T-helper 1 cell treated with Interleukin-12 subunit alpha and Interleukin-12 subunit beta and Interleukin-4 antibody, amounts not matched to agents 30 μg/mL and 1 μg/mL, for 36 hours (primary cell): ENCODE measurements around the gene UBTF.

ENCODE experiments used
- H3K27ac Mint-ChIP-seq: one replicate; pipeline ENCODE4 v1.8.0; 2021; ENCODE audit warnings: mild to moderate bottlenecking, mixed read lengths
- H3K27me3 Mint-ChIP-seq: one replicate; pipeline ENCODE4 v1.8.0; 2021; ENCODE audit warnings: low read depth, mixed read lengths
- H3K36me3 Mint-ChIP-seq: one replicate; pipeline ENCODE4 v1.8.0; 2021; ENCODE audit warnings: low read depth, mixed read lengths
- H3K4me1 Mint-ChIP-seq: one replicate; pipeline ENCODE4 v1.8.0; 2021; ENCODE audit warnings: low read depth, mixed read lengths
- H3K4me3 Mint-ChIP-seq: one replicate; pipeline ENCODE4 v1.8.0; 2021; ENCODE audit warnings: mild to moderate bottlenecking, moderate library complexity, mixed read lengths
- H3K9me3 Mint-ChIP-seq: one replicate; pipeline ENCODE4 v1.8.0; 2021; ENCODE audit warnings: mixed read lengths

UBTF gene

GRCh38 chr17:44186307-44187130 is 33.0 kb downstream of the UBTF start, which contains the start of gene TMUB2:
TMUB2 (plus strand) TSS chr17:44186972; CDS start chr17:44187709, 737 bp downstream.
- Mint-ChIP-seq H3K4me1 (peaks cover 36% of the 10 kb centered on the region), H3K27ac (peak within 1 kb of the TSS; percentile 99), H3K9me3 (no peaks in the 10 kb centered on the region), H3K4me3 (peak within 1 kb of the TSS; percentile 99), H3K27me3 (no peaks in the 10 kb centered on the region), H3K36me3 (peaks cover 23% of the 10 kb centered on the region)

DNA sequence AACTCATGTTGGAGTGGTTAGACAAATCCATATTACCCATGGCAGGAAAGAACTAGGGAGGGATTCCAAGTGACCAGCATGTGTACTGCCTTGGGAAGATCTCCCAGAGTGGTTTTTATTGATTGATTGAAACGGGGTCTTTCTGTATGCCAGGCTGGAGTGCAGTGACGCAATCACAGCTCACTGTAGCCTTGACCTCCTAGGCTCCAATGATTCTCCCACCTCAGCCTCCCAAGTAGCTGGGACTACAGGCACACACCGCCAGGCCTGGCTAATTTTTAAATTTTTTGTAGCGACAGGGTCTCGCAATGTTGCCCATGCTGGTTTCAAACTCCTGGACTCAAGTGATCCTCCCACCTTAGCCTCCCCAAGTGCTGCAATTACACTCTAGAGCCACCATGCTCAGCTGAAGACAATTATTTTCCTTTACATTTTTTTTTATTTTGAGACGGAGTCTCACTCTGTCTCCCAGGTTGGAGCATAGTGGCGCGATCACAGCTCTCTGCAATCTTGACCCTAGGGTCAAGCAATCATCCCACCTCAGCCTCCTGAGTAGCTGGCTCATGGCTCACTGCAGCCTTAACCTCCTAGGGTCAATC is 35.2 kb downstream of the UBTF start:
- H3K27ac Mint-ChIP-seq, result no peak overlapping the region

DNA sequence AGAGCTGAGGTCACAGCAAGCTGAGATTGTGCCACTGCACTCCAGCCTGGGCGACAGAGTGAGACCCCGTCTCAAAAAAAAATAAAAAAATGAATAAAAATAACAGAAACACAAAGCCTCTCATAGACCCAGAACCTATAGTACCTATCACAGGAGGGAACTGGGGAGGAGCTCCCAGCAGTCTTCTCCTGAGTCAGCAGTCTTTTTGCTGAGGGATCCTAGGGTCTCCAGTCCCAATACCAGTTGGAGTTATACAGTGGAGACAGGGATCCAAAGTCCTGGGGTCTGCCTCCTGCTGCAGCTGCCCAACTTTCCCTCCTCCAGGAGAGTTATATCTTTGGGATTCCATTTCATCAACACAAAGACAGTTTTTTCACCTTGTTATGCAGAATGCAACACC is 36.5 kb downstream of the UBTF start:
- H3K9me3 Mint-ChIP-seq, result no peaks in the 10 kb centered on the region
- no peaks in the 10 kb centered on the region for H3K27me3 Mint-ChIP-seq
- H3K27ac Mint-ChIP-seq, result no peak overlapping the region
- peaks cover 30% of the 10 kb centered on the region for H3K4me1 Mint-ChIP-seq
- no peak overlapping the region for H3K4me3 Mint-ChIP-seq
- peaks cover 17% of the 10 kb centered on the region for H3K36me3 Mint-ChIP-seq

More for the DNA sequence above, 35.2 kb downstream of the UBTF start:
- H3K36me3 Mint-ChIP-seq, result peaks cover 12% of the 10 kb centered on the region
- no peaks in the 10 kb centered on the region for H3K9me3 Mint-ChIP-seq
- no peaks in the 10 kb centered on the region for H3K27me3 Mint-ChIP-seq
- H3K4me1 Mint-ChIP-seq, result peaks cover 36% of the 10 kb centered on the region
- no peak overlapping the region for H3K4me3 Mint-ChIP-seq

DNA sequence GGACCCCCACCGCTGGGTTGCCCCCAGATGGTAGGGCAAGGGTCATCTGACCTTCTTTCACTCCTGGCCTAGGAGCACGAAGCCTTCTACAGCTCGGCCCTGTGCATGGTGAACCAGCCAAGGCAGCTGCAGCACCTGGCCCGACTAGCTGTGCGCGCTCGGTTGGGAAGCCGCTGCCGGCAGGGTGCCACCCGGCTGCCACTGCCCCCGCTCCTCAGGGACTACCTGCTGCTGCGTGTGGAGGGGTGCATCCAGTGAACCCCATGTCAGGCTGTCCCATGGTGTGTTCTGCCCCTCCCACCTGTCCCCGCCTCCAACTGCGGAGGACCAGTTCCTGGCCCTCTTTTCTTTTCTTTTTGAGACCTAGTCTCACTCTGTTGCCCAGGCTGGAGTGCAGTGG is 41.3 kb downstream of the UBTF start:
- Mint-ChIP-seq H3K4me3 (no peak overlapping the region), H3K36me3 (peaks cover 25% of the 10 kb centered on the region), H3K27ac (no peak overlapping the region), H3K27me3 (no peaks in the 10 kb centered on the region), H3K9me3 (no peaks in the 10 kb centered on the region), H3K4me1 (peaks cover 5% of the 10 kb centered on the region)

GRCh38 chr17:44177640-44178039 is 41.8 kb downstream of the UBTF start:
- Mint-ChIP-seq H3K4me3 (no peak overlapping the region), H3K9me3 (no peaks in the 10 kb centered on the region), H3K36me3 (peaks cover 25% of the 10 kb centered on the region), H3K27ac (no peak overlapping the region), H3K4me1 (peaks cover 5% of the 10 kb centered on the region), H3K27me3 (no peaks in the 10 kb centered on the region)

DNA sequence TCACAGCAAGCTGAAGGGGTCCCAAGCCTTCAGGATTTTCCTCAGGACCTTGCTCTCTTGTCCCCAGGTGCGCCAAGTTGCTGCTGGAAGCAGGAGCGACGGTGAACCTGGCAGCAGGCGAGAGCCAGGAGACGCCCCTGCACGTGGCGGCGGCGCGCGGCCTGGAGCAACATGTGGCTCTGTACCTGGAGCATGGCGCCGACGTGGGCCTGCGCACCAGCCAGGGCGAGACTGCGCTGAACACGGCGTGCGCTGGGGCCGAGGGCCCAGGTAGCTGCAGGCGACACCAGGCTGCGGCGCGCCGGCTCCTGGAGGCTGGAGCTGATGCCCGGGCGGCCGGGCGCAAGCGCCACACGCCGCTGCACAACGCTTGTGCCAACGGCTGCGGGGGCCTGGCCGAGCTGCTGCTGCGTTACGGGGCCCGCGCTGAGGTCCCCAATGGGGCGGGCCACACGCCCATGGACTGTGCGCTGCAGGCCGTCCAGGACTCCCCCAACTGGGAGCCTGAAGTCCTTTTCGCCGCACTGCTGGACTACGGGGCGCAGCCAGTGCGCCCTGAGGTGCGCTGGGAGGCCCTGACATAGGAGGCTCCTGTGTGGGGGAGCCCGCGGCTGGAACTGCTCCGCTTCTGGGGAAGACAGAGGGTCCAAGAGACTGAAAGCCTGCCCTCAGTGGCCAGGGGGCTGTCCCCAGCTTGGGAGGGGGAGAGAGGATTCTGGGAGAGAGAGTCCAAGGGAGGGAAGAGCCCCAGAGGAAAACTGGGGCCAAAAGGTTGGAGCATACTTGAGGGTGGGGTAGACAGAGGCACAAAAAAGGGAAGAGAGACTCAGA is 42.6 kb downstream of the UBTF start:
- H3K9me3 Mint-ChIP-seq, result no peaks in the 10 kb centered on the region
- no peaks in the 10 kb centered on the region for H3K27me3 Mint-ChIP-seq
- H3K4me3 Mint-ChIP-seq, result no peak overlapping the region
- H3K36me3 Mint-ChIP-seq, result peaks cover 22% of the 10 kb centered on the region
- H3K27ac Mint-ChIP-seq, result no peak overlapping the region
- H3K4me1 Mint-ChIP-seq, result peaks cover 2% of the 10 kb centered on the region

DNA sequence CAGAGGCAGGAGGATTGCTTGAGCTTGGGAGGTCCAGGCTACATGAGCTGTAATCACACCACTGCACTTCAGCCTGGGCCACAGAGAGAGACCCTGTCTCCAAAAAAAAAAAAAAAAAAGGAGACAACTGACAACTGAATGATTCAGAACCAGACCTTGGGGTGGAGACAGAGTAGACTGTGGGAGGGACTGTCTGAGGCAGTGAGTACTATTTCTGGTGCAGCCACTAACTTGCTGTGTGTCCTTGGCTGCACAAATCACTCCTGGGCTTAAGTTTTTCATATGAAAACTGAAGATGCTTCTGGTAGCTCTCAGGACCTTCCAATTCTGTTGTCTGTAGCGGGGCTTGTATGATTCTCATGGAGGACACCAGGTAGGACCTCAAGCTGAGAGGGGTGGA is 43.2 kb downstream of the UBTF start:
- H3K9me3 Mint-ChIP-seq, result no peaks in the 10 kb centered on the region
- H3K27ac Mint-ChIP-seq, result no peak overlapping the region
- H3K27me3 Mint-ChIP-seq, result no peaks in the 10 kb centered on the region
- peaks cover 19% of the 10 kb centered on the region for H3K36me3 Mint-ChIP-seq
- no peak overlapping the region for H3K4me3 Mint-ChIP-seq
- H3K4me1 Mint-ChIP-seq, result no peaks in the 10 kb centered on the region

- H3K4me1 Mint-ChIP-seq, result peaks cover 1% of the 10 kb centered on the region
- H3K9me3 Mint-ChIP-seq, result no peaks in the 10 kb centered on the region
- H3K4me3 Mint-ChIP-seq, result no peak overlapping the region
- peak overlapping the region; percentile 15 for H3K27ac Mint-ChIP-seq
- H3K27me3 Mint-ChIP-seq, result no peaks in the 10 kb centered on the region
- peaks cover 19% of the 10 kb centered on the region for H3K36me3 Mint-ChIP-seq
These were observed 45.0 kb downstream of the UBTF start for GRCh38 chr17:44174427-44174826.

DNA sequence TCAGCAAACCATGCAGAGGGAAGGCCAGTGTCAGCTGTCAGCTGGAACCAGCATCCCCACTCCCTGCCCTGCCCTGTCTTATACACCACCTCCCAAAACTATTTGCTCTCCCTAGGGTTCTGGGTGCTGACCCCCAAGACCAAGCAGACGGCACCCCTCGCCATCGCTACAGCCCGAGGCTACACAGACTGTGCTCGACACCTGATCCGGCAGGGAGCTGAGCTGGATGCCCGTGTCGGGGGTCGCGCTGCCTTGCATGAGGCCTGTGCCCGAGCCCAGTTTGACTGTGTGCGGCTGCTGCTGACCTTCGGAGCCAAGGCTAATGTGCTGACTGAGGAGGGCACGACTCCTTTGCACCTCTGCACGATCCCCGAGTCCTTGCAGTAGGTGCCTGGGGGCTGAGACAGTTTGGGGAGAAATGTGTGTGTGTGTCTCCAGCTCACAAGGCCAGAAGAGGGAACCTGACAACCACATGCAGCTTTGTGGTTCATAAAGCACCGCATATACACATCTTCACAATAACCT is 47.5 kb downstream of the UBTF start:
- Mint-ChIP-seq H3K4me3 (no peak overlapping the region), H3K4me1 (peaks cover 10% of the 10 kb centered on the region), H3K9me3 (no peaks in the 10 kb centered on the region), H3K27me3 (no peaks in the 10 kb centered on the region), H3K36me3 (peaks cover 12% of the 10 kb centered on the region), H3K27ac (no peak overlapping the region)

GRCh38 chr17:44170499-44171201 is 48.8 kb downstream of the UBTF start, which contains the start of gene ASB16:
ASB16 (plus strand) TSS chr17:44170704; CDS start chr17:44170790, 86 bp downstream.
- no peak within 1 kb of the TSS for H3K4me3 Mint-ChIP-seq

DNA sequence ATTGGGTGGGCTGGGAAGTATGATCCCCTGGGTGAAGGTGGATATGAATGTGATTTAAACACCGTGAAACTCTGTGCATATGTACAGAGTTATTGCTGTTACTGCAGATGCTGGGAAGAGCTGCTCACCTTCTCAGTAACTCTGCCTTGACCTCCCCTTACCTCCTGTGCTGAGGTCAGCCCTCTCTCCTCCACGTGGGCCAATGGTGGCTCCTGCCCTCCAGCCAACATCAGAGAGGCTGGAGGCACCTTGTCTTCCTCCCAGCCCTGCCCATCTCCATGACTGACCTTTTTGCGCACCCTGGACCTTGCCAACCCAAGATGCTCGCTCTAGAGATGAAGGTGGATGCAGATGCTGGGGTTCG is 49.4 kb downstream of the UBTF start:
- Mint-ChIP-seq H3K4me3 (no peak overlapping the region), H3K27ac (peak overlapping the region; percentile 55)

More at GRCh38 chr17:44170499-44171201, 48.8 kb downstream of the UBTF start, which contains the start of gene ASB16:
- peaks cover 6% of the 10 kb centered on the region for H3K36me3 Mint-ChIP-seq
- H3K9me3 Mint-ChIP-seq, result no peaks in the 10 kb centered on the region
- no peaks in the 10 kb centered on the region for H3K27me3 Mint-ChIP-seq
- peak within 1 kb of the TSS; percentile 55 for H3K27ac Mint-ChIP-seq
- H3K4me1 Mint-ChIP-seq, result peaks cover 10% of the 10 kb centered on the region

GRCh38 chr17:44167181-44167861 is 52.2 kb downstream of the UBTF start:
- H3K27ac Mint-ChIP-seq, result no peak overlapping the region
- no peak overlapping the region for H3K4me3 Mint-ChIP-seq
- H3K27me3 Mint-ChIP-seq, result no peaks in the 10 kb centered on the region
- H3K9me3 Mint-ChIP-seq, result no peaks in the 10 kb centered on the region
- peaks cover under 1% of the 10 kb centered on the region for H3K36me3 Mint-ChIP-seq
- H3K4me1 Mint-ChIP-seq, result peaks cover 10% of the 10 kb centered on the region

More for the DNA sequence above, 49.4 kb downstream of the UBTF start:
- Mint-ChIP-seq H3K9me3 (no peaks in the 10 kb centered on the region), H3K27me3 (no peaks in the 10 kb centered on the region), H3K36me3 (peaks cover 3% of the 10 kb centered on the region), H3K4me1 (peaks cover 10% of the 10 kb centered on the region)

- H3K4me3 Mint-ChIP-seq, result no peak overlapping the region
- H3K27me3 Mint-ChIP-seq, result no peaks in the 10 kb centered on the region
- H3K27ac Mint-ChIP-seq, result no peak overlapping the region
- peaks cover 3% of the 10 kb centered on the region for H3K36me3 Mint-ChIP-seq
- H3K4me1 Mint-ChIP-seq, result peaks cover 8% of the 10 kb centered on the region
- H3K9me3 Mint-ChIP-seq, result no peaks in the 10 kb centered on the region
These were observed 55.0 kb downstream of the UBTF start for GRCh38 chr17:44164476-44164875.
